ENCODE data around the gene FAM83B.

- TF ChIP-seq CTCF (IDR thresholded peaks at IDR 0.05) (no peak), POLR2A (IDR thresholded peaks at IDR 0.05) (no peak)
Measured at GRCh38 chr6:54899442-54899841, 52.9 kb downstream of the FAM83B start.

Measured in esophagus squamous epithelium (tissue), 4 donors.